ENCODE data around the gene BAG2.

Gene BAG2

DNA sequence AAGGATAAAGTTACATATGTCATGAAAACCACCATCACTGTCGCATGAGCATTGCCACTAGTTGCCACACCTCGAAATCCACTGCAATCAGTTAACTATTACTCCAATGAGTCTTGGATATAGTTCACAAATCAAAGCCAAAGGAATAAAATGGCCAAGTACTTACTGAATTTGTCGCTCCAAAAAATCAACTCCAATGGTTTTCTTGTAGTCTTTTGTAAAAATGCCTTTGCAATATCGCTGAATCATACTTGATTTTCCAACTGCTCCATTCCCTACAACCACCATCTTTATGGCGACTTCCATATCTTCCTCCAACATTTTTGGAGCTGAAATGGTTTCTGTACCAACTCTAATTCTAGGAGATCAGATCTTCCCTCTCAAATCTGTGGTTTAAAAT lies 37.9 kb downstream of the BAG2 start:
- DNase-seq (ENCODE audit: low read depth, low spot score), result no peak
- H3K4me3 ChIP-seq (ENCODE audit: insufficient read length, low read depth), result no peak overlapping the region
- no peak overlapping the region for H3K9ac ChIP-seq (ENCODE audit: insufficient read length, low read depth)
- no peaks in the 10 kb centered on the region for H3K27me3 ChIP-seq (ENCODE audit: insufficient read depth, insufficient read length)
- H3K4me1 ChIP-seq (ENCODE audit: insufficient read depth, insufficient read length), result no peaks in the 10 kb centered on the region
- H3K9me3 ChIP-seq (ENCODE audit: insufficient read depth, low read length), result 0 out of 2 replicates have a peak, but pooled peaks cover under 1% of the 10 kb centered on the region
- H3K36me3 ChIP-seq (ENCODE audit: insufficient read depth, insufficient read length, low read length), result peaks cover 5% of the 10 kb centered on the region
- TF ChIP-seq YY1 (IDR thresholded peaks at IDR 0.05; ENCODE audit: insufficient read depth, insufficient read length) (no peak), ZNF274 (IDR thresholded peaks at IDR 0.05; ENCODE audit: low read depth, low read length) (no peak), SUZ12 (IDR thresholded peaks at IDR 0.05; ENCODE audit: extremely low read depth, insufficient read depth, insufficient read length) (no peak)

DNA sequence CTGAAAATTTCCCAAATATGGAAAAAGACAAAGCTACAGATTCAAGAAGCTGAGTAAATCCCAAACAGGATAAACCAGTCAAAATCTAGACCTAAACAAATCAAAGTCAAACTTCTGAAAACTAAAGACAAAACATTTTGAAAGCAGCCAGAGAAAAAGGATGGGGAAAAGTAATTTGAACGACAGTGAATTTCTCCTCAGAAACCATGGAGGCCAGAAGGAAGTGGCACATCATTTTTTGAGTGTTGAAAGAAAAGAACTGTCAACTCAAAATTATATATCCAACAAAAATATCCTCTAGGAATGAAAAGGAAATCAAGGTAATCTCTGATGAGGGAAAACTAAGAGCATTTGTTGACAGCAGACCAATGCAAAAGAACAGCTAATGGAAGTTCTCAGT lies 43.1 kb downstream of the BAG2 start:
- H3K27me3 ChIP-seq (ENCODE audit: insufficient read depth, insufficient read length), result no peaks in the 10 kb centered on the region
- no peaks in the 10 kb centered on the region for H3K36me3 ChIP-seq (ENCODE audit: insufficient read depth, insufficient read length, low read length)
- DNase-seq (ENCODE audit: low read depth, low spot score), result no peak
- no peak overlapping the region for H3K4me3 ChIP-seq (ENCODE audit: insufficient read length, low read depth)
- no peak overlapping the region for H3K9ac ChIP-seq (ENCODE audit: insufficient read length, low read depth)
- no peak for TF ChIP-seq SUZ12 (IDR thresholded peaks at IDR 0.05; ENCODE audit: extremely low read depth, insufficient read depth, insufficient read length)
- H3K4me1 ChIP-seq (ENCODE audit: insufficient read depth, insufficient read length), result no peaks in the 10 kb centered on the region
- H3K9me3 ChIP-seq (ENCODE audit: insufficient read depth, low read length), result peaks cover 8% of the 10 kb centered on the region; the same call in 1 of the 2 replicates

DNA sequence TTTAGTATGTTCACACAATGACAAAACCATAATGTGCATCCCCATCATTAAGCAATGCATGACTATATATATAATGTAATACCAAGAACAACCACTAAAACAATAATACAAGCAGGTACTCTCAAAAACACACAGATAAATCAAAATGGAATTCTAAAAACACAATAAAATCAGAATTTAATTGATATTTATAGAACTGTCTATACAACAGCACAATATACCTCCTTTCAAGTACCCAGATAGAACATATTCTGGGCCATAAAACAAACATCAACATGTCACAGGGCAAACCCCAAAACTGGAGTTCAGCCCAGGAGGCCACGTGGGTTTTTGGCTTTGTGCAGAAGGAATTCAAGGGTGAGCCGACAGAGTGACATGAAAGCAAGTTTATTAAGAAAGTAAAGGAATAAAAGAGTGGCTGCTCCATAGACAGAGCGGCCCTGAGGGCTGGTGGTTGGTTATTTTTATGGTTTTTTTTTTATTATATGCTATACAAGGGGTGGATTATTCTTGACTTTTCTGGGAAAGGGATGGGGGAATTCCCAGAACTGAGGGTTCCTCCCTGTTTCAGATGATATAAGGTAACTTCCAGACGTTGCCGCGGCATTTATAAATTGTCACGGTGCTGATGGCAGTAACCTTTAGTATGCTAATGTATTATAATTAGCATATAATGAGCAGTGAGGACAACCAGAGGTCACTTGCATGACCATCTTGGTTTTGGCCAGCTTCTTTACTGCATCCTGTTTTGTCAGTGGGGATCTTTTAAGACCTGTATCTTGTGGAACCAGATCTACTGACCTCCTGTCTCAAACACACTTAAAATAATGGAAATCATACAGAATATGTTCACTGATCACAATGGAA lies 44.3 kb downstream of the BAG2 start:
- Histone ChIP-seq H3K27me3 (ENCODE audit: insufficient read depth, insufficient read length) (no peaks in the 10 kb centered on the region), H3K9ac (ENCODE audit: insufficient read length, low read depth) (no peak overlapping the region), H3K9me3 (ENCODE audit: insufficient read depth, low read length) (peaks cover 8% of the 10 kb centered on the region; the same call in 1 of the 2 replicates), H3K4me3 (ENCODE audit: insufficient read length, low read depth) (no peak overlapping the region), H3K4me1 (ENCODE audit: insufficient read depth, insufficient read length) (no peaks in the 10 kb centered on the region), H3K36me3 (ENCODE audit: insufficient read depth, insufficient read length, low read length) (no peaks in the 10 kb centered on the region)
- TF ChIP-seq SUZ12 (IDR thresholded peaks at IDR 0.05; ENCODE audit: extremely low read depth, insufficient read depth, insufficient read length), result no peak
- no peak for TF ChIP-seq YY1 (IDR thresholded peaks at IDR 0.05; ENCODE audit: insufficient read depth, insufficient read length)
- no peak for TF ChIP-seq ZNF274 (IDR thresholded peaks at IDR 0.05; ENCODE audit: low read depth, low read length)
- no peak for DNase-seq (ENCODE audit: low read depth, low spot score)

DNA sequence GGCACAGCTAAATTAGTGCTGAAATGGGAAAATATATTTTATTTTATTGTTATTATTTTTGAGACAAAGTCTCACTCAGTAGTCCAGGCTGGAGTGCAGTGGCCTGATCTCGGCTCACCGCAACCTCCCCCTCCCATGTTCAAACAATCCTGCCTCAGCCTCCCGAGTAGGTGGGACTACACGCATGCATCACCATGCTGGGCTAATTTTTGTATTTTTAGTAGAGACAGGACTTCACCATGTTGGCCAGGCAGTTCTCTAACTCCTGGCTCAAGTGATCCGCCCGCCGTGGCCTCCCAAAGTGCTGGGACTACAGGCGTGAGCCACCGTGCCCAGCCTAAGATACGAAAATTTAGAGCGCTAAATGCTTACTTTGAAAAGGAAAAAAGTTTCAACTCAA lies 45.1 kb downstream of the BAG2 start:
- Histone ChIP-seq H3K27me3 (ENCODE audit: insufficient read depth, insufficient read length) (no peaks in the 10 kb centered on the region), H3K9me3 (ENCODE audit: insufficient read depth, low read length) (peaks cover 8% of the 10 kb centered on the region; the same call in 1 of the 2 replicates), H3K4me3 (ENCODE audit: insufficient read length, low read depth) (no peak overlapping the region), H3K9ac (ENCODE audit: insufficient read length, low read depth) (no peak overlapping the region), H3K4me1 (ENCODE audit: insufficient read depth, insufficient read length) (no peaks in the 10 kb centered on the region), H3K36me3 (ENCODE audit: insufficient read depth, insufficient read length, low read length) (no peaks in the 10 kb centered on the region)
- TF ChIP-seq YY1 (IDR thresholded peaks at IDR 0.05; ENCODE audit: insufficient read depth, insufficient read length), result no peak
- TF ChIP-seq ZNF274 (IDR thresholded peaks at IDR 0.05; ENCODE audit: low read depth, low read length), result no peak
- TF ChIP-seq SUZ12 (IDR thresholded peaks at IDR 0.05; ENCODE audit: extremely low read depth, insufficient read depth, insufficient read length), result no peak
- no peak for DNase-seq (ENCODE audit: low read depth, low spot score)

DNA sequence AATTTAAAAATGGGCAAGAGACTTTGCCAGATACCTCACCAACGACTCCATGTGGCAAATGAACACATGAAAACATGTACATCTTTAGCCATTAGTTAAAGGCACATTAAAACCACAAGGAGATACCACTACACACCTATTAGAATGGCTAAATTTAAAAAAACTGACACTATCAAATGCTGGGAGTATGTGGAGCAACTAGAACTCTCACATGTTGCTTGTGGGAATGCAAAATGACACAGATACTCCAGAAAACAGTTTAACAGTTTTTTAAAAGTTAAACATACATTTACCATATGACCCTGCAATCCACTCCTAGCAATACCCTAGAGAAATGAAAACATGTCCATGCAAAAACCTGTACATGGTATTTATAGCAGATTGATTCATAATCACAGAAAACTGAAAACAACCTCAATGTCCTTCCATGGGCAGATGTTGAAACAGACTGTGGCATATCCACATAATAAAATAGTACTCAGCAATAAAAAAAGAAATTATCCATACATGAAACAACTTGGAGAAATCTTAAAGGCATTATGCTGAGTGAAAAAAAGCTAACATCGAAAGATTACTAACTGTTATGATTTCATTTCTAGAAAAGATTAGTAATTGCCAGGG lies 48.1 kb downstream of the BAG2 start:
- Histone ChIP-seq H3K4me3 (ENCODE audit: insufficient read length, low read depth) (no peak overlapping the region), H3K4me1 (ENCODE audit: insufficient read depth, insufficient read length) (no peaks in the 10 kb centered on the region), H3K27me3 (ENCODE audit: insufficient read depth, insufficient read length) (no peaks in the 10 kb centered on the region), H3K9ac (ENCODE audit: insufficient read length, low read depth) (no peak overlapping the region), H3K36me3 (ENCODE audit: insufficient read depth, insufficient read length, low read length) (no peaks in the 10 kb centered on the region), H3K9me3 (ENCODE audit: insufficient read depth, low read length) (peaks cover 6% of the 10 kb centered on the region; the same call in 1 of the 2 replicates)
- DNase-seq (ENCODE audit: low read depth, low spot score), result no peak
- no peak for TF ChIP-seq SUZ12 (IDR thresholded peaks at IDR 0.05; ENCODE audit: extremely low read depth, insufficient read depth, insufficient read length)
- no peak for TF ChIP-seq YY1 (IDR thresholded peaks at IDR 0.05; ENCODE audit: insufficient read depth, insufficient read length)
- TF ChIP-seq ZNF274 (IDR thresholded peaks at IDR 0.05; ENCODE audit: low read depth, low read length), result no peak

DNA sequence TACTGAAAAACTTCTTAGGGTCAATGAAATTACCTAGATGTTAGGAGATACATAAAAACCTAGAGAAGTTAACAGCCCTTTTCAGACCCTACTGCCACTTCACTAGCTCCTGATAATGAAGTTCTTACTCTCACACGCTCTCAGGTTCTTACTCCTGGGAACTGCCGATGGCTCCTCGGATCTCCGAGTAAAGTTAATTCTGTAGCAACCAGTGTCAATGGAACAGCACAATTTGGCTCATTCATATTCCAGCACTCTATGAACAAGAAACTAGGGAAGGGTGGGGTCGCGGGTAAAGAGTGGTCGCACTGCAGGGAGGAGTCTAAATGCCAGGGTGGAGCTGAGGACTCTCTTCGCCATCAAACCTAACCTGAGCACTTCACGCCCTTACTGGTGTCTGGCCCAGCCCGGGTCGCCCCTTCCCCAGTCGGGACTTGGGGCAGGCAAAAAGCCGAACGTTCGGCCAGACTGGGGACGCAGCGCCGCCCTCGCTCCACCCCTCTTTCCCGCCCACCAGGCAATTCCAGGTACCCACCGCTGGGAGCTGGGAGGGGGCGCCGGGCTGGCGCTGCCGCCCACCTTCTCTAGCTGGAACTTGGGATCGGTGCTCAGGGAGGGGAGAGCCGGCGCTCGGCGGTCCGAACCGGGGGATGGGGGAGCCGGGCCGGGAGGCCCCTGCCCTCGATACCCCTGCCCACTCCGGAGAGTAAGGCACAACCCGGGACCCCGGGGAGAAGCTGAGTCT lies 49.2 kb downstream of the BAG2 start:
- H3K4me3 ChIP-seq (ENCODE audit: insufficient read length, low read depth), result peak overlapping the region; percentile 86
- peak overlapping the region; percentile 93 for H3K9ac ChIP-seq (ENCODE audit: insufficient read length, low read depth)
- H3K27me3 ChIP-seq (ENCODE audit: insufficient read depth, insufficient read length), result no peaks in the 10 kb centered on the region
- TF ChIP-seq YY1 (IDR thresholded peaks at IDR 0.05; ENCODE audit: insufficient read depth, insufficient read length), result no peak
- TF ChIP-seq SUZ12 (IDR thresholded peaks at IDR 0.05; ENCODE audit: extremely low read depth, insufficient read depth, insufficient read length), result no peak
- TF ChIP-seq ZNF274 (IDR thresholded peaks at IDR 0.05; ENCODE audit: low read depth, low read length), result no peak
- H3K9me3 ChIP-seq (ENCODE audit: insufficient read depth, low read length), result no peaks in the 10 kb centered on the region
- H3K4me1 ChIP-seq (ENCODE audit: insufficient read depth, insufficient read length), result no peaks in the 10 kb centered on the region
- no peaks in the 10 kb centered on the region for H3K36me3 ChIP-seq (ENCODE audit: insufficient read depth, insufficient read length, low read length)
- DNase-seq (ENCODE audit: low read depth, low spot score), result peak; percentile 54

All from NT2/D1 (cell line).